ENCODE data around the gene FTCD.

- no peak for TF ChIP-seq POLR2A (IDR thresholded peaks at IDR 0.05)
- TF ChIP-seq, protein P1, sequence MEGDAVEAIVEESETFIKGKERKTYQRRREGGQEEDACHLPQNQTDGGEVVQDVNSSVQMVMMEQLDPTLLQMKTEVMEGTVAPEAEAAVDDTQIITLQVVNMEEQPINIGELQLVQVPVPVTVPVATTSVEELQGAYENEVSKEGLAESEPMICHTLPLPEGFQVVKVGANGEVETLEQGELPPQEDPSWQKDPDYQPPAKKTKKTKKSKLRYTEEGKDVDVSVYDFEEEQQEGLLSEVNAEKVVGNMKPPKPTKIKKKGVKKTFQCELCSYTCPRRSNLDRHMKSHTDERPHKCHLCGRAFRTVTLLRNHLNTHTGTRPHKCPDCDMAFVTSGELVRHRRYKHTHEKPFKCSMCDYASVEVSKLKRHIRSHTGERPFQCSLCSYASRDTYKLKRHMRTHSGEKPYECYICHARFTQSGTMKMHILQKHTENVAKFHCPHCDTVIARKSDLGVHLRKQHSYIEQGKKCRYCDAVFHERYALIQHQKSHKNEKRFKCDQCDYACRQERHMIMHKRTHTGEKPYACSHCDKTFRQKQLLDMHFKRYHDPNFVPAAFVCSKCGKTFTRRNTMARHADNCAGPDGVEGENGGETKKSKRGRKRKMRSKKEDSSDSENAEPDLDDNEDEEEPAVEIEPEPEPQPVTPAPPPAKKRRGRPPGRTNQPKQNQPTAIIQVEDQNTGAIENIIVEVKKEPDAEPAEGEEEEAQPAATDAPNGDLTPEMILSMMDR (IDR thresholded peaks at IDR 0.05), result no peak
Measured at GRCh38 chr21:46160907-46161632, 5.7 kb upstream of the FTCD start.

Measured in right lobe of liver (tissue), 4 donors.